ENCODE results near the gene PIN4. TPM values are rescaled to one million over a fixed set of nuclear protein-coding genes. Genes with fewer than 3 reads are reported as not detected.

Gene PIN4
- total and polyA plus RNA-seq, 2 donors (not counting 3 experiments of a cell fraction or from before 2014, with no cell fraction given), result 4.5 to 10.4 TPM

- POLR2A ChIA-PET, result no interaction called here
- no peaks in the 10 kb centered on the region for H3K9me3 ChIP-seq (replicated peaks; ENCODE audit: control insufficient read depth, insufficient read depth, low read length)
- H3K4me2 ChIP-seq (ENCODE audit: insufficient read depth, low read length), result no peak overlapping the region
- H2AFZ ChIP-seq (ENCODE audit: low read depth, low read length), result no peak overlapping the region
- no peaks in the 10 kb centered on the region for H3K36me3 ChIP-seq (ENCODE audit: control insufficient read depth in 2 of 2, extremely low read depth in 1 of 2, insufficient read depth in 2 of 2, low read length in 2 of 2)
- no peak overlapping the region for H3K27ac ChIP-seq (ENCODE audit: insufficient read depth, low read depth, low read length)
- H3K9ac ChIP-seq (replicated peaks; ENCODE audit: extremely low read depth, insufficient read depth, low read length), result no peak overlapping the region
- DNase-seq (ENCODE audit: low read depth, low spot score) (peak; percentile 3), FAIRE-seq (no peak)
- TF ChIP-seq POLR2AphosphoS5 (IDR thresholded peaks at IDR 0.05; ENCODE audit: insufficient read depth, low read depth, low read length) (no peak), FOS (IDR thresholded peaks at IDR 0.05; ENCODE audit: borderline replicate concordance, insufficient read depth, low read length) (no peak), JUN (IDR thresholded peaks at IDR 0.05; ENCODE audit: borderline replicate concordance, insufficient read depth, insufficient read length, low read depth) (no peak), EZH2 (IDR thresholded peaks at IDR 0.05; ENCODE audit: borderline replicate concordance, low read depth, low read length, severe bottlenecking) (no peak), CTCF (IDR thresholded peaks at IDR 0.05; ENCODE audit: extremely low read depth in 1 of 2, insufficient read depth in 1 of 2, low read depth in 1 of 2, low read length in 2 of 2) (no peak), MAX (IDR thresholded peaks at IDR 0.05; ENCODE audit: insufficient read depth, insufficient read length) (no peak)
- peaks cover 4% of the 10 kb centered on the region for H3K4me1 ChIP-seq (ENCODE audit: control insufficient read depth, extremely low read depth, insufficient read depth, low read length)
- peaks cover 3% of the 10 kb centered on the region for H3K79me2 ChIP-seq (ENCODE audit: control insufficient read depth, insufficient read depth, low read length)
- H3K9me1 ChIP-seq (replicated peaks; ENCODE audit: control insufficient read depth, extremely low read depth, insufficient read depth, low read length), result no peaks in the 10 kb centered on the region
- no peaks in the 10 kb centered on the region for H3K27me3 ChIP-seq (ENCODE audit: control insufficient read depth in 2 of 2, insufficient read depth in 2 of 2, low read length in 2 of 2)
- no peaks in the 10 kb centered on the region for H4K20me1 ChIP-seq (replicated peaks; ENCODE audit: control insufficient read depth, extremely low read depth, insufficient read depth, low read length)
- H3K4me3 ChIP-seq (replicated peaks in 1 of 3; ENCODE audit: insufficient read depth in 1 of 3, low read depth in 1 of 3, low read length in 3 of 3), result no peak overlapping the region
- intact Hi-C loops (cut with micrococcal nuclease), result no loop called here
- BruUV-seq (replicated peaks), result no TSS peak
- dilution Hi-C loops (cut with MboI; ENCODE audit: extremely low pct_ligation_motif_present, low sequenced_read_pairs), result no loop called here
- CTCF ChIA-PET, result no interaction called here
Measured at GRCh38 chrX:72176981-72177380, 4.6 kb upstream of the PIN4 start.

Data from endothelial cell of umbilical vein (primary cell).